DLD1 (cell line): ENCODE results near the gene KRTAP10-11.
"Not testable (repeated sequence)": the region's sequence is repeated elsewhere in the genome, so short reads cannot be mapped to it uniquely, and the experiment has no call there.

Source experiments
- in situ Hi-C: cut with HindIII; loops from 2 replicates; pipeline ENCODE4 v1.10.0; 2017; ENCODE audit warnings: low sequenced_read_pairs

Gene KRTAP10-11

GRCh38 chr21:44646366-44647221 is at the start of gene KRTAP10-11:
KRTAP10-11 (plus strand) TSS chr21:44646414; CDS start chr21:44646459, 45 bp downstream.
- in situ Hi-C loops = not testable (repeated sequence)

GRCh38 chr21:44598061-44598460 is 48.2 kb upstream of the KRTAP10-11 start:
- in situ Hi-C loops = no loop called here

GRCh38 chr21:44599264-44600029 is 46.8 kb upstream of the KRTAP10-11 start:
- in situ Hi-C loops = no loop called here

GRCh38 chr21:44600118-44600978 is 45.9 kb upstream of the KRTAP10-11 start, which contains the start of gene KRTAP10-7:
KRTAP10-7 (plus strand) TSS chr21:44600597; CDS start chr21:44600622, 25 bp downstream.
- in situ Hi-C loops = not testable (repeated sequence)

- in situ Hi-C loops = not testable (repeated sequence)
These were observed 45.1 kb upstream of the KRTAP10-11 start for GRCh38 chr21:44601091-44601490.

GRCh38 chr21:44601596-44602462 is 44.4 kb upstream of the KRTAP10-11 start:
- in situ Hi-C loops = no loop called here

GRCh38 chr21:44602463-44602850 is 43.8 kb upstream of the KRTAP10-11 start:
- in situ Hi-C loops = no loop called here

GRCh38 chr21:44603109-44603875 is 42.9 kb upstream of the KRTAP10-11 start:
- in situ Hi-C loops = no loop called here

- in situ Hi-C loops = no loop called here
These were observed 42.3 kb upstream of the KRTAP10-11 start for GRCh38 chr21:44603911-44604310.

GRCh38 chr21:44606495-44606894 is 39.7 kb upstream of the KRTAP10-11 start:
- in situ Hi-C loops = no loop called here

- in situ Hi-C loops = no loop called here
These were observed 37.0 kb upstream of the KRTAP10-11 start for GRCh38 chr21:44609193-44609592.

- in situ Hi-C loops = not testable (repeated sequence)
These were observed 35.9 kb upstream of the KRTAP10-11 start for GRCh38 chr21:44610157-44610843.

GRCh38 chr21:44611551-44611950 is 34.7 kb upstream of the KRTAP10-11 start:
- in situ Hi-C loops = no loop called here

- in situ Hi-C loops = no loop called here
These were observed 34.2 kb upstream of the KRTAP10-11 start, which contains the start of gene KRTAP10-8 for GRCh38 chr21:44612029-44612486. KRTAP10-8 (plus strand) TSS chr21:44612079; CDS start chr21:44612101, 22 bp downstream.

- in situ Hi-C loops = no loop called here
These were observed 33.5 kb upstream of the KRTAP10-11 start for GRCh38 chr21:44612669-44613229.

GRCh38 chr21:44613386-44614155 is 32.6 kb upstream of the KRTAP10-11 start:
- in situ Hi-C loops = no loop called here

- in situ Hi-C loops = no loop called here
These were observed 32.0 kb upstream of the KRTAP10-11 start for GRCh38 chr21:44614161-44614631.
